Astrocyte (in vitro differentiated cells and primary cell): ENCODE results near the gene VRK1.

Source experiments
- CTCF ChIP-seq: IDR thresholded peaks from 2 replicates; pipeline ENCODE4 v1.5.1; 2011; ENCODE audit warnings: low read depth, mild to moderate bottlenecking, inconsistent platforms, low read length, moderate library complexity; ENCODE audit not compliant: insufficient read depth
- EZH2 ChIP-seq: IDR thresholded peaks from 2 replicates; pipeline ENCODE4 v1.6.1; 2012; ENCODE audit warnings: mild to moderate bottlenecking, low read length, inconsistent platforms; ENCODE audit not compliant: insufficient read depth

GRCh38 chr14:96903444-96904023 lies 106.4 kb downstream of the VRK1 start:
- TF ChIP-seq CTCF (no peak), EZH2 (no peak)
